SU-DHL-6 (cell line): Measurements from ENCODE around the gene NBEAL1.

ENCODE experiments used
- H2AFZ ChIP-seq: fragments of 200-600 bp; sonication (generic); 2 replicates; pipeline ENCODE4 v1.6.1; 2014; ENCODE audit warnings: low read depth, mild to moderate bottlenecking, moderate library complexity, mixed read lengths, antibody characterized with exemption, low read length; ENCODE audit not compliant: severe bottlenecking
- H3F3A ChIP-seq: fragments of 200-600 bp; shearing (Covaris generic); 2 replicates; pipeline ENCODE4 v1.6.0; 2016; ENCODE audit warnings: antibody characterized with exemption, mild to moderate bottlenecking; ENCODE audit not compliant: insufficient read depth
- H3K27ac ChIP-seq: fragments of 200-600 bp; sonication (generic); 2 replicates; pipeline ENCODE4 v1.5.1; 2016; ENCODE audit warnings: low read depth, mild to moderate bottlenecking, low read length, moderate library complexity, mixed read lengths
- H3K27me3 ChIP-seq: fragments of 200-600 bp; sonication (generic), shearing (Covaris generic); 2 replicates; pipeline ENCODE4 v1.6.0; 2014; ENCODE audit warnings: mild to moderate bottlenecking, low read length
- H3K36me3 ChIP-seq: fragments of 200-600 bp; sonication (generic); 2 replicates; pipeline ENCODE4 v1.6.1; 2014; ENCODE audit warnings: mild to moderate bottlenecking, low read length, mixed read lengths
- H3K4me2 ChIP-seq: fragments of 300-600, 200-600 bp; shearing (Covaris generic), sonication (generic); 2 replicates; pipeline ENCODE4 v1.6.0; 2014; ENCODE audit warnings: low read length, low read depth, mild to moderate bottlenecking; ENCODE audit not compliant: poor library complexity, severe bottlenecking
- H3K4me3 ChIP-seq: fragments of 200-600 bp; sonication (generic); 2 replicates; pipeline ENCODE4 v1.5.1; 2014; ENCODE audit warnings: antibody characterized with exemption, low read length, mild to moderate bottlenecking, mixed read lengths; ENCODE audit not compliant: insufficient read depth, poor library complexity, severe bottlenecking
- H3K79me2 ChIP-seq: fragments of 200-600 bp; sonication (generic); 2 replicates; pipeline ENCODE4 v1.6.1; 2014; ENCODE audit warnings: mild to moderate bottlenecking, low read length, moderate library complexity; ENCODE audit not compliant: insufficient read depth
- H3K9ac ChIP-seq: fragments of 200-600 bp; sonication (generic); 2 replicates; pipeline ENCODE4 v1.7.0; 2014; ENCODE audit warnings: mild to moderate bottlenecking, low read length
- H3K9me2 ChIP-seq: fragments of 200-600 bp; sonication (generic); replicated peaks from 2 replicates; pipeline ENCODE4 v1.6.1; 2014; ENCODE audit warnings: low read length; ENCODE audit not compliant: insufficient read depth
- H3K9me3 ChIP-seq: fragments of 200-600 bp; sonication (generic); 2 replicates; pipeline ENCODE4 v1.6.1; 2014; ENCODE audit warnings: low read length, mixed read lengths; ENCODE audit not compliant: insufficient read depth
- H4K20me1 ChIP-seq: fragments of 200-600 bp; sonication (generic); 2 replicates; pipeline ENCODE4 v1.6.1; 2014; ENCODE audit warnings: low read depth, mild to moderate bottlenecking, antibody characterized with exemption, low read length, moderate library complexity, mixed read lengths
- EZH2phosphoT487 ChIP-seq: fragments of 200-600 bp; sonication (generic), shearing (Covaris generic); conservative IDR thresholded peaks from 2 replicates; pipeline ENCODE4 v1.6.1; 2018; ENCODE audit warnings: mild to moderate bottlenecking, antibody characterized with exemption, low read length, moderate library complexity, mixed read lengths
- TF ChIP-seq, protein P1 (sequence below): fragments of 200-600 bp; sonication (generic); IDR thresholded peaks from one replicate; pipeline ENCODE4 v1.5.1; 2017; ENCODE audit warnings: antibody characterized with exemption, mild to moderate bottlenecking, low read length, moderate library complexity; ENCODE audit not compliant: insufficient read depth, poor library complexity, severe bottlenecking

NBEAL1 gene

DNA sequence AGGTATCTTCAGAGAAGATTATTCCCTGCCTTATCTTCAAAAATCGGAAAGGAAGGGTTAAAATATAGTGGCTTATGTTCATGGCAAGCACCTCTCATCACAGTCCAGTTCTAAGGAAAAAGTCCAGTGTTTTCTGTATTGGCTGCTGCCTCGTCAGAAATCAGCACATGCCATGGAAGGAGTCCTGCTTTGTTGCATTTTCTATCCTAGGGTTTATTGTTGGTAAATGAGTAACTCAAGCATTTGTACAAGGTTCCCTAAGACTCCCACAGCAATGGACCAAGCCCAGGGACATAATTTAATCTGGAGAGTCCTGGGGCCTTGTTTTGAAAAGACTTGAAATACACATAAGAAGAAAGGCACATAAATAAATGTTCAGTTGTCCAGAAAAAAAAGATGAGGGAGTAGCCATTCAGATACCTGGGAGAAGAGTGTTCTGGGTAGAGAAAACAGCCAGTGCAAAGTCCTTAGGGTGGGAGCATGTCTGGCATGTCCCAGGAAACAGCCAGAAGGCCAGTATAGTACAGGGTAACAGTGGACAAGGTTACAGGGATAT is 26.4 kb downstream of the NBEAL1 start:
- TF ChIP-seq, protein P1, sequence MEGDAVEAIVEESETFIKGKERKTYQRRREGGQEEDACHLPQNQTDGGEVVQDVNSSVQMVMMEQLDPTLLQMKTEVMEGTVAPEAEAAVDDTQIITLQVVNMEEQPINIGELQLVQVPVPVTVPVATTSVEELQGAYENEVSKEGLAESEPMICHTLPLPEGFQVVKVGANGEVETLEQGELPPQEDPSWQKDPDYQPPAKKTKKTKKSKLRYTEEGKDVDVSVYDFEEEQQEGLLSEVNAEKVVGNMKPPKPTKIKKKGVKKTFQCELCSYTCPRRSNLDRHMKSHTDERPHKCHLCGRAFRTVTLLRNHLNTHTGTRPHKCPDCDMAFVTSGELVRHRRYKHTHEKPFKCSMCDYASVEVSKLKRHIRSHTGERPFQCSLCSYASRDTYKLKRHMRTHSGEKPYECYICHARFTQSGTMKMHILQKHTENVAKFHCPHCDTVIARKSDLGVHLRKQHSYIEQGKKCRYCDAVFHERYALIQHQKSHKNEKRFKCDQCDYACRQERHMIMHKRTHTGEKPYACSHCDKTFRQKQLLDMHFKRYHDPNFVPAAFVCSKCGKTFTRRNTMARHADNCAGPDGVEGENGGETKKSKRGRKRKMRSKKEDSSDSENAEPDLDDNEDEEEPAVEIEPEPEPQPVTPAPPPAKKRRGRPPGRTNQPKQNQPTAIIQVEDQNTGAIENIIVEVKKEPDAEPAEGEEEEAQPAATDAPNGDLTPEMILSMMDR: no peak
- TF ChIP-seq EZH2phosphoT487: no peak
- Histone ChIP-seq H2AFZ (no peak overlapping the region), H3K9ac (no peak overlapping the region), H3K4me3 (no peak overlapping the region), H3K27ac (no peak overlapping the region), H3K27me3 (no peaks in the 10 kb centered on the region), H3K36me3 (no peaks in the 10 kb centered on the region), H3K9me2 (no peaks in the 10 kb centered on the region), H3K9me3 (no peaks in the 10 kb centered on the region), H3K79me2 (no peaks in the 10 kb centered on the region), H3K4me2 (no peak overlapping the region), H4K20me1 (no peaks in the 10 kb centered on the region), H3F3A (no peaks in the 10 kb centered on the region)

DNA sequence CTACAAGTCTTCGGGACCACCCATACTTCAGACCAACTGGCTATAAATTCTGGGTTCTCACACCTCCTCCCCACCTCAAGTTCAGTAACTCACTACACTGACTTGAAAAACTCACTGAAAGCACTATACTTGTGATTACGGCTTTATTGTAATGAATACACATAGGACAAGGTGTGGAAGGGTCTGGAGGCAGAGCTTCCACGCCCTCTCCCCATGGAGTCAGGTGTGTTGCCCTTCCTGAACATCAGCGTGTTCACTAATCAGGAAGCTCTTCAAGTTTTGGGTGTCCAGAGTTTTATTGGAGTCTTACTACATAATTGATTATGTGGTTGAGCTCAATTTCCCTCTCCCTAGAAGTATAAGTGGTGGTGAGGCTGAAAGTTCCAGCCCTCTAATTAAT is 27.5 kb downstream of the NBEAL1 start:
- H3F3A ChIP-seq: no peaks in the 10 kb centered on the region
- no peaks in the 10 kb centered on the region for H3K27me3 ChIP-seq
- H3K79me2 ChIP-seq: no peaks in the 10 kb centered on the region
- no peaks in the 10 kb centered on the region for H3K9me3 ChIP-seq
- no peaks in the 10 kb centered on the region for H4K20me1 ChIP-seq
- no peak overlapping the region for H3K9ac ChIP-seq
- TF ChIP-seq, protein P1: no peak
- TF ChIP-seq EZH2phosphoT487: no peak
- H3K36me3 ChIP-seq: no peaks in the 10 kb centered on the region
- H3K4me3 ChIP-seq: no peak overlapping the region
- H3K9me2 ChIP-seq: no peaks in the 10 kb centered on the region
- H3K4me2 ChIP-seq: no peak overlapping the region
- no peak overlapping the region for H3K27ac ChIP-seq
- no peak overlapping the region for H2AFZ ChIP-seq

- Histone ChIP-seq H3F3A (no peaks in the 10 kb centered on the region), H3K79me2 (no peaks in the 10 kb centered on the region), H3K4me2 (no peak overlapping the region), H2AFZ (no peak overlapping the region), H3K27ac (no peak overlapping the region), H3K9ac (no peak overlapping the region), H3K4me3 (no peak overlapping the region), H3K36me3 (no peaks in the 10 kb centered on the region), H3K27me3 (no peaks in the 10 kb centered on the region), H4K20me1 (no peaks in the 10 kb centered on the region), H3K9me2 (no peaks in the 10 kb centered on the region), H3K9me3 (no peaks in the 10 kb centered on the region)
- TF ChIP-seq, protein P1: no peak
These were observed 28.6 kb downstream of the NBEAL1 start for GRCh38 chr2:203043226-203043625.

DNA sequence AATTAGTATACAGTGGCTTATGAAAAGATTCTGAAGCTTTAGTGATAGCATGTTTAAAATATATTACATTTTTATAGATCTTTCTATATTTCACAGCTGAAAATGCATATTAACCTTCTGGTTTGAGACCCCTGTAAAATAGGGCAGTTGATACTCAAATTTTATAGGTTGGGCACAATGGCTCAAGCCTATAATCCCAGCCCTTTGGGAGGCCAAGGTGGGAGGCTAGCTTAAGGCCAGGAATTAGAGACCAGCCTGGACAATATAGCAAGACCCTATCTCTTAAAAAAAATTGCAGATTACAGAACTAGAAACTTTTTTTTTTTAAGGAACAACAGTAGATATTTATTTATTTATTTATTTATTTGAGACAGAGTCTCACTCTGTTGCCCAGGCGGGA is 31.2 kb downstream of the NBEAL1 start:
- H3K79me2 ChIP-seq: no peaks in the 10 kb centered on the region
- no peaks in the 10 kb centered on the region for H3K9me2 ChIP-seq
- no peak overlapping the region for H3K4me2 ChIP-seq
- no peak overlapping the region for H3K9ac ChIP-seq
- TF ChIP-seq, protein P1: no peak
- TF ChIP-seq EZH2phosphoT487: no peak
- H3K27ac ChIP-seq: no peak overlapping the region
- no peak overlapping the region for H3K4me3 ChIP-seq
- no peaks in the 10 kb centered on the region for H3K36me3 ChIP-seq
- no peaks in the 10 kb centered on the region for H3K9me3 ChIP-seq
- H2AFZ ChIP-seq: no peak overlapping the region
- H3F3A ChIP-seq: no peaks in the 10 kb centered on the region
- H4K20me1 ChIP-seq: no peaks in the 10 kb centered on the region
- no peaks in the 10 kb centered on the region for H3K27me3 ChIP-seq
